ENCODE data around the gene TRIM58.

GRCh38 chr1:247843411-247843810 is 13.6 kb upstream of the TRIM58 start:
- no peak for TF ChIP-seq YY1 (IDR thresholded peaks at IDR 0.05; ENCODE audit: borderline replicate concordance in 1 of 3, control insufficient read depth in 1 of 3, extremely low read depth in 1 of 3, insufficient read depth in 3 of 3, insufficient read length in 1 of 3, insufficient replicate concordance in 2 of 3, low read depth in 1 of 3, low read length in 2 of 3)
- no peak for TF ChIP-seq CTCF (IDR thresholded peaks at IDR 0.05 in 2 of 3, conservative IDR thresholded peaks at IDR 0.05 in 1 of 3; ENCODE audit: insufficient read depth in 2 of 3, low read depth in 1 of 3, low read length in 3 of 3)
- TF ChIP-seq SNAPC5 (CRISPR knock-in tag; IDR thresholded peaks at IDR 0.05) = no peak
- no peak for TF ChIP-seq ZNF778 (CRISPR knock-in tag; IDR thresholded peaks at IDR 0.05)
- TF ChIP-seq PATZ1 (CRISPR knock-in tag; IDR thresholded peaks at IDR 0.05; ENCODE audit: borderline replicate concordance) = no peak
- no peak for TF ChIP-seq RNF2 (IDR thresholded peaks at IDR 0.05)
- TF ChIP-seq PHB2 (IDR thresholded peaks at IDR 0.05; ENCODE audit: low read depth) = no peak
- no peak for TF ChIP-seq HDAC8 (tag; IDR thresholded peaks at IDR 0.05)
- no peak for TF ChIP-seq ZNF609 (CRISPR knock-in tag; IDR thresholded peaks at IDR 0.05; ENCODE audit: borderline replicate concordance)
- TF ChIP-seq ZNF140 (CRISPR knock-in tag; IDR thresholded peaks at IDR 0.05) = no peak
- no peak for TF ChIP-seq HMGXB4 (CRISPR knock-in tag; IDR thresholded peaks at IDR 0.05)
- no peak for TF ChIP-seq ZBTB1 (CRISPR knock-in tag; IDR thresholded peaks at IDR 0.05; ENCODE audit: borderline replicate concordance, low read depth)
- TF ChIP-seq THAP7 (CRISPR knock-in tag; IDR thresholded peaks at IDR 0.05) = no peak
